ENCODE data around the gene GSG1L.

GSG1L gene

DNA sequence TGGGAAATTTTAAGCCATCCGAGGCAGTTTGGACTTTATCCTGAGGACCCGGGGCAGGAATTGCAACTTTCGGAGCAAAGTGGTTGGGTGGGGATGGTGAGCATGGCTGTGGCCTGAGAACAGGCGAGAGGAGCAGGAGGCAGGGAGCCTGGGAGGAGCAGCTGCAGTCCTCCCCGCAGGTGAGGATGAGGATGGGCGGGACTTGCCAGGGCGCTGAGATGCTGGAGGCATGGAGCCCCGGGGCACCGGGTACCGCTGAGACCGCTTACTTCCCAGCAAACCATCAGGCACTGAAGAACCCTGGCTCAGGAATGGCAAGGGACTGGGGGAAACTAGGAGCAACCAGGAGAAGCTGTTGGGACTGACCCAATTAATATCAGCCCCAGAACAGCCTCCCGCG lies 210.8 kb downstream of the GSG1L start:
- no peak for DNase-seq (ENCODE audit: low spot score)

DNA sequence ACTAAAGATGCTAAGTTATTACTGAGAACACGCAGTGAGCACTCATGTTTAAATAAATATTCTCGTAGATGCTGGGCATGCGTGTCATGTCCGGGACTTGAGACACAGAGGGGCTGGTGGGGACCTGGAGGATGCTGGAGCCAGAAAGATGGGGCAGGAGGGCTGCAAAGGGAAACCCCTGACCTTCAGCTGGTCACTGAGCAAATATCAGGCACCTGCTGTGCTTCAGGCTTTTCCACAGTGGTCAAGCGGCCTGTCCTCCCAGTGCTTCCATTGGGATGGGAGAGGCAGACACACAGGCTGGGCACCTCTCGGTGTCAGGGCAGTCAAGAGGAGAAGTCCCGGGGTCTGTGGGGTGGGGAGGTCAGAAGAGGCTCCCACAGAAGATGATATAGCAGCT lies 211.4 kb downstream of the GSG1L start:
- DNase-seq (ENCODE audit: low spot score): no peak

DNA sequence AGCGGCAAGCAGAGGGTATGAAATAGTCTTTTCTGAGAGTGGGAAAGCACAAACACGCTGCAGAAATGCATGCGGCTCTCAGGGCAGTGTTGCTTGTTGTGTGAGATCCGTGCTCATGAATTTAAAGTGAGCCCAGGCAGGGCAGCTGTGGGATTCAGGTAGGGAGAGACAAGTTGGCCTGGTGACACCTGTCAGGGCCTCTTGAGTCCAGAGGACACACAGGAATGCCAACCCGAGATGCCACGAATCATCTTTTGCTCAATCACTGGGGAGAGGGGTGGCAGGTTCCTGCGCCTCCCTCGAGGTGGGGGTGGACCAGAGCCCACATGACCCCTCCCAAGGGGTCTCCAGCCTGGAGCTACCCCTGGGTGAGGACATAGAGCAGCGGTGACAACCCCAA lies 211.9 kb downstream of the GSG1L start:
- no peak for DNase-seq (ENCODE audit: low spot score)

DNA sequence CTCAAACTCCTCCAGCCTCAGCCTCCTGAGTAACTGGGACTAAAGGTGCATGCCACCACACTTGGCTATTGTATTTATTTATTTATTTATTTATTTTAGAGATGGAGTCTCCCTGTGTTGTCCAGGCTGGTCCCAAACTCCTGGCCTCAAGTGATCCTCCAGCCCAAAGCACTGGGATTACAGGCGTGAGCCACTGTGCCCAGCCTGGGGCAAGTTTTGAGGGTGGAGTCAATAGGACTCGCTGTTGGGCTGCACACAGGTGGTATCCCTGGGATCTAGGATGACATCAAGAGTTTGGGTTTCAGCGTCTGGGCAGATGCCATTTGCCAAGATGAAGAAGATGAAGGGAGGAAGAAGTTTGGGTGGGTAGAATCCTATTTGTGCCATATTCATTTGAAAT lies 213.9 kb downstream of the GSG1L start:
- no peak for DNase-seq (ENCODE audit: low spot score)

DNA sequence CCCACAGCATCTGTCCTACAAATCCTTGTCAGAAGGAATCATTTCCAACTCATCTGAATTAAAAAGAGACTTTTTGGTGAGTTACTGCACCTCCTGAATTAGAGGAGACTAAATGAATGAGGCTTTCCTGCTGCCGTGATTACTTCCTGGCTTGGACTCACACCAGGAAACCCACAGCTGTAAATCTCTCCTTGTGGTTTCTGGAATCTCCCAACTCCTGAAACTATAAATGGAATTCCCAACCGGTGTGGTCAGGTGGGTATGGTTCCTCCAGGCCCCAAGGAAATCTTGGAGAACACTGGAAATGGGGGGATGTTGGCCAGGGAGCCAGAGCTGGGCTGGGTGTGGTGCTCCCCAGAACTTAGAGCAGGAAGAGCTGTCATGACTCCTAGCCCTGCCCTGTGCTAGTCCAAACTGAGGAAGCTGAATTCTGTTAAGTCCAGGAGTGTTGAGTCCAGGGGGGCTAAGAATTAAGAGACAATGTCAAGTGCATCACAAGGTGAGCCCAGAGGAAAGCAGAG lies 216.4 kb downstream of the GSG1L start:
- no peak for DNase-seq (ENCODE audit: low spot score)

DNA sequence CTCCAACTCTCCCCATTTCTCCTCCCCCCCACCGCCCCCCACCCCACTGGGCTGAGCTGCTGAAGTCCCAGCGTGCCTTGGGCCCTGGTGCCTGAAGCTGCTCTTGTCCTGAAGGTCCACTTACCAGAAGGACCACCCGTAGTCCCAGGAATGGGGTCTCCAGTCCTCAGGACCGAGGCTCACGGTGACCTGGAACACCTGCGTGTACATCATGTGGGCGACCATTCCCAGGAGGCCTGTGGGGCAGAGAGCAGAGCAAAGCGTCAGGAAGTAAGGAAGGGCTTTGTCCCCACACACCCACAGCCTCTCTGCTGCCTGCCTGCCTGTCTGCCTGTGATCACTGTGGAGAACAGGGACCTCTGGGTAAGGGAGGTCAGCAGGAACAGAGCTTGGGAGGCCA lies 218.7 kb downstream of the GSG1L start:
- no peak for DNase-seq (ENCODE audit: low spot score)

DNA sequence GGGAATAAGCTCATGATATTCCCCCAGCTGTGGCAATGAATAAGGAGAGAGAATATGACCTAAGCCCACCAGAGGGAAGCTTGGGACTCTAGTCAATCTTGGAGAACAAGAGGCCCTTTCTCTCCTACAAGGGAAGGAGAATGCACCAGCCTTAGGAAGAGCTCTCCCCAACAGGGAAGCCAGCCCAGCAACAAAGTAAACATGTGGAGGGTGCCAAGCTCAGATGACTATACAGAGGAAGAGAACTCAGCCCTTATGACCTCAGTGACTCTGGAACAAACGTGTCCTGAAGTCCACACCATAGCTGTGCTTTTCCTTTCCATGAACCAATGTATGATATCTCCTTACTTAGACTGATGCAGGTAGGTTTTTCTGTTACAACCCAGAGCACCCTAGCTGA lies 219.7 kb downstream of the GSG1L start:
- DNase-seq (ENCODE audit: low spot score): no peak

DNA sequence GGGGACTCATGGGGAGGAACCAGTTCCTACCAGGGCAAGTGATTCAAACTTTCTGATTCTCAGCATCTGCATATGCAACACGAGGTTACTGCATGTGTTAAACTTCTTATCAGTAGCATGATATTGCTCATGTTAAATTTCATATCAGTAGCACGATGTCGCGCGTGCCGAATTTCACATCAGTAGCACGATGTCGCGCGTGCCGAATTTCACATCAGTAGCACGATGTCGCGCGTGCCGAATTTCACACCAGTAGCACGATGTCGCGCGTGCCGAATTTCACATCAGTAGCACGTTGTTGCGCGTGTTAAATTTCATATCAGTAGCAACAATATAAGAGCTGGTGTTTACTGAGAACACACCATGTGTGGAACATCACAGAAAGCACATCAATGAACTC lies 221.6 kb downstream of the GSG1L start:
- no peak for DNase-seq (ENCODE audit: low spot score)

DNA sequence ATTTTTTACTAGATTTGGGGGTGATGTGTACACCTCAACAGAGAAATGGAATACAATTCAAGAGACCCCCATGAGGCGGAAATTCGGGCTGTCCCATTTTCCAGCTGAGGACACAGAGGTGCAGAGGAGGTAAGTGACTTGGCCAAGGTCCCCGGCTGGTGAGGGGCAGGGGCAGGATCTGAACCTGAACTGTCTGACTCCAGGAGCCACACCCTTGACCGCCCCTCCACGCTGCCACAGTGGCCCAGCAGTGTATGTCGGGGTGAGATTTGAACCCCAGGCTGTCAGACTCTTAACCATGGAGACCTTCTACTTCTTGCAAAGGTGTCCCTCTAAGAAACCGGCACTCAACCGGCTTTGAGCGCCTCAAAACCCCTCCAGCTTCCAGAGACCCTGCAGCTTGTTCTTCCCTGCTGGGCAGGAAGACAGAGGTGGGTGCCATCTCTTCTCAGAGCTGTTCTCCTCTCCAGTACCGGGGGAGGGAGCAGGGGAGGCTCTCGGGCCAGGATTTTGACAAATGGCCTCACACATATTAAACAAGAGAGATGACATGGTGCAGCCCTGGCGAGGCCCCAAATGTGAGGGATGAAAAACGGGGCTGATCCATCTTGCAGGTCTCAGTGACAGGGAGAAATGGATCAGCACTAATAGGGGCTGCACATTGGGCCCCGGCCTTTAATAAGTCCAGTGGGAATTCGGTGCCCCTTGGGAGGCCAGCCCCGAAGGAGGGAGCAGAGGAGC lies 222.3 kb downstream of the GSG1L start:
- no peak for DNase-seq (ENCODE audit: low spot score)

DNA sequence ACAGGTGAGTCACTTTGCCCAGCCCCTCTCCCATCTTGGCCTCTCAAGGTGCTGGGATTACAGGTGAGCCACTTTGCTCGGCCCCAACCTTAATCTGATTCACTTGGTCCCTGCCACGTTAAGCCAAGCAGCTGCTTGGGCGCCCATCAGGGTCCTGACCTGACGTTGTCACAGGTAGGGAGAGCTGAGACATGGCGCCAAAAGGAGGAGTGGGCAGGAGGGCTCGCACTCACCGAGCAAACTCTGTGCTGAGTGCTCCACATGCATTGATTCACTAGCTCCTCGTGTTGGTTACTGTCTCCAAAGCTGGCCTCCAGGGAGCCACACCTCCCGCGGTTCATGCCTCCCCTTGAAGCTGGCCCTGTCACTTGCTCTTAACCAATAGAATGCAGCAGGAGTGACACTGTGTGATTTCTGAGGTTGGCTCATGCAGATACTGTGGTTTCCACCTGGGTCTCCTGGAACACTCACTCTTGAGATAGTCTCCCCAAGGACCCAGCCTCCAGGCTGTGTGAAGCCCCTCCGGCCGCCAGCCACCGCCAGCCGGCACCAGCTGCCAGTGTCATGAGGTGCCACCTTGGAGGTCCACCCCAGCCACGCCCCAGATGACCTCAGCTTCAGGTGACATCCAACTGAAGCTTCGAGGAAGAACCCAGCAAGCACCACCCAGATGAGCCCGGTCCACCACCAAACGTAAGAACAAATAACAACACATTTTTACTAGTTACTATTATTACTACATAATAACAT lies 223.0 kb downstream of the GSG1L start:
- no peak for DNase-seq (ENCODE audit: low spot score)

DNA sequence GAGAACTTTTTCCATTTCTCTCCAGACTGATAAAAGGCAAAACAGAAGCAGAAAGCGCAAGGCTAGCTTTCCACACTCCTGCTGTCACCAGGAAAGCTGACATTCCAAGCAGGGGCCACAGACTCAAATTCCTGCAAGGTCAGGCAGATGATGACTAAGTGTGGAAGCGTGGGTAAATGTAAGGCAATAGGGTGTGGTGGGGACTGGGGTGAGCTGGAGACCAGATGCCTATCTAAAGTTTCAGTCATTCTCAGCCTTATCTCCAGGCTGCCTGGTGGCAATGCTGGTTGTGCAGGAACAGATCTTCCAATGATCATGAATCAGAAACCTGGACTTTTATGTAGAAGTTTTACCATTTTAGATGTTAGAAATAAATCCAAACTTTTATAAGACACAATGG lies 224.1 kb downstream of the GSG1L start:
- DNase-seq (ENCODE audit: low spot score): no peak

DNA sequence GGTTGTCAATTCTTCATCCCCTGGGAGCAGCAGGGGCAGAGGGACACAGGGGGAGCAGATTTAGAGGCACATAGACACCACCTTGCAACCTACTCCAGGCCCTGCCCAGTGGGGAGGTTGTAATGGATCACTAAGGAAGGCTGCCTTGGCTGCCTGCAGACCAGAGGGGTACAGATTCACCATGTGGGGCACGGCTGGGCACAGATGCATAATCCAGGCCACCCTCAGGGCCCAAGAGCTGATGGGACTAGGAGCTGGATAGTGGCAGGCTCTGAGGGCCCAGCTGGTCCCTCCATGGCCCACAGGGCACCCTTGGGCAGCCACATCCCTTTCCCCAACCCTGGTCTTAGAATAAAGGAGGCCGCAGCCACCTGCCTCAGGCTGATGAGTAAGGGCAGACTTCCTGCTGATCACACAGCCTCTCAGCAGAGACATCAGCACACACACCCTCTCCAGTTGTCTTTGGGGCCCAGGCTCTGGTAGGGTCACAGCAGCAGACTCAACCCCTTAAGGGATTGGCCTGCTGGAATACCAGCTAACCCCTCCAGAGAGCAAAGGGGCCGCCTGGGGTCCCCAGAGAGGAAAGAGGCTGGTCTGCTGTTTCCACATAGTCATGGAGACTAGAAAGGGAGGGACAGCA lies 224.9 kb downstream of the GSG1L start:
- no peak for DNase-seq (ENCODE audit: low spot score)

DNA sequence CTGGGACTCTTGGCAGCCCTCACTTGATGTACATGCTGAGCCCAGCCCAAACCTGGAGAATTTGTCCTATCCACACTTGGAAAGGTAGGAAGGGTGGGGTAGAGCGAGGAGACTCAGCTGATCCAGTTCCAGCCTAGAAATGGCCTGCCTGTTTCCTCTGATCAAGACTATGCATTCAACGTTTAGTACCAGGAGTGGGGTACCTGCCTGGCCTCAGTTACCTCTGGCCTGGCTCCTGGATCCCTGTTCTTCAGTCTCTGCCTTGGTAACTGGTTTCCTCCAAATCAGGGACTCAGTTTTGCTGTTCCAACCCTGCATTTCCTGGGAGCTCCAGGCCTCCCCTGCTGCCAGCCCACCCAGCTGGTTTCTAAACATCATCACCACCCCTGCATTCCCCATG lies 233.5 kb downstream of the GSG1L start:
- no peak for DNase-seq (ENCODE audit: low spot score)

DNA sequence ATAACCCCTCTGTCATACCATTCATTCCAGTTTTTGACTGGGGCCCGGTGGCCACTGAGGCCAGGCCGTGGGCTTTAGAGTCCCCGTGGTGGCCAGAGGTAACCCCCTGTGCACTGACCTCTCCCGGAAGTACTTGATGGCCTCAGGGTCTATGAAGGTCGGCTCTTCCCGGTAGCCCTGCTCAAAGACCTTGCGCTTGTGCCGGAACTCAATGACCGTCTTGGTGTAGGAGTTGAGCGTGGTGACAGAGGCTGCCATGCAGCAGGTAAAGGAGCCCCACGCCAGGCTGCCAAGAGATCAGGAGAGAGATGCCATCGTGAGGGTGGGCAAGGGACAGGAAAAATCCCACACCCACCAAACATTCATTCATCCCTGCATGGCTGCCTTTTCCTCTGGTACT lies 234.8 kb downstream of the GSG1L start:
- no peak for DNase-seq (ENCODE audit: low spot score)

DNA sequence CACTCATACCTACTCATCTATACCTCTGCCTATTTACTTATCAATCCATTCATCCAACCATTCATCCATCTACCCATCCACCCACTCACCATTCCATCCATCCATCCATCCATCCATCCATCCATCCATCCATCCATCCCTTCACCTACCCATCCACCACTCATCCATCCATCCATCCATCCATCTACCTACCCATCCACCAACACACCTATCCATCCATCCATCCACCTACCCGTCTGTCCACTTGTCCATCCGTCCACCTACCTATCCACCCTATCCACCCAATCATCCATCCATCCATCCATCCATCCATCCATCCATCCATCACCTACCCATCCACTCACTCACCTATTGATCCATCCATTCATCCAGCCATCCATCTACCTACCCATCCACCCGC lies 235.7 kb downstream of the GSG1L start:
- no peak for DNase-seq (ENCODE audit: low spot score)

DNA sequence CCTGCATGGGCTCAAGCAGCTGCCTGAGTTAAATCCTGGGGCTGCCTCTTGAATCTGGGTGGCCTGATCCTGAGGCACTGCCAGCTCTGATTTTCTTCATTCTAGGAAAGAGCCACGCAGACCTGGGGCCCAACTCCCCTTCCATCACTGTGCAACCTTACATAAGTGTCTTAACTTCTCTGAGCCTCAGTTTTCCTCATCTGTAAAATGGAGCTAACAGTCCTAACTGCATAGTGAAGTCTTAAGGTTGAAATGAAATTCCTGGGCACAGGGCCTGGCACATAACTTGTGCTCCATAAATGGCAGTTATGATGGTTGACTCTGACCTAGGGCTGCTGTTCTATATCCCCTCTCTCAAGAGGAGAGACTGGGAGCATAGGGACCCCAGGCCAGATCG lies 236.6 kb downstream of the GSG1L start:
- DNase-seq (ENCODE audit: low spot score): no peak

DNA sequence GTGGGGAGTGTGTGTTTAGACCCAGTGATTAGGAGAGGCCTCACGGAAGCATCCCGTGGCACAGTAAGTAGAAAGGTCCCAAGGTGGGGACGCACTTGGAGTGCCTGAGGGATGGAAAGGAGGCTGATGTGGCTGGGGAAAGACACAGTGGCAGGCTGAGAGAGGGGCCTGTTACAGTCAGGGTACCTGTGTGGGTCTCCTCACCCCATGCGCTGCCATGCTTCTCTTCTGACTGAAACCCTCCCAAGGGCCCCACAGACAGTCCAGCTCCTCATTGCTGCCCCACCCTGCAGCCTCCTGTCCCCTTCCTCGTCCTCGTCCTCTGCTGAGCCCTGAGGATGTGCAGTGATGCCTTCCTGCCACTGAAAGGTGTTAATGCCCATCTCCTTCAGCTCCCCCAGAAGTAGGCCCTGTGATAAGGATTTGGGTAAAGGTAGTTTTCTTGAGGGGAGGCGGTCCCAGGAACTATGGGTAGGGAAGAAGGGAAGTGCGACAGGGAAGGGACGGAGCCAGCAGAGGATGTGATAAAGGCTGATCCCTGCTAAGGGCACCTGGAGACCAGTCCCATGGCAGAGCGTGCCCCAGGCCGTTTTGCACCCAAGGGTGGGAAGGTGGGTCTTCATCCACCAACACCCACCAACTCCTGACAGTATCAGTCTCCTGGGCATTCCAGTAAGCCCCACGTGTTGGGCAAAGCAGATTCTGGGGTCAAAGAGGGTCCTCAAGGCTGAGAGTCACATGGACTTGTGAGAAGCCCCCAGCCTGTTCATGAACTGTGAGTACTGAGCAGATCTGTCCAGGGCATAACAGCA lies 237.2 kb downstream of the GSG1L start:
- no peak for DNase-seq (ENCODE audit: low spot score)

DNA sequence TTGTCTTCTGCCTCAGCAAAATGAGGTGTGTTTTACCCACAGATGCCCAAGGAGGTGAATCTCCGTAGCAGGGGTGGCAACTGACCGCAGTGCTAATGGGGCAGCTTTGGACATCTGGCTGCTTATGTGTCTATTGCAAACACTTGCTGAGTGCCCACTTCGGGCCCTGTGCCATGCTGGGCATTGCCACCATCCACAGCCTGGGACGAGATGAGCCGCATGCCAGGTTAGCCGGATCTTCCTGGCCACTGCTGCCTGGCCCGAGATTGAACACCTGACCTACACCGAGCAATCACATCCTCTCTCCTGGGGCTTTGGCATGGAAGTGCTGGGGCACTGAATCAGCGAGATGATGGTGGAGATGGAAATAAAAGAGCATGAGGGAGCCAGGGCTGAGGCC lies 238.7 kb downstream of the GSG1L start:
- DNase-seq (ENCODE audit: low spot score): no peak

DNA sequence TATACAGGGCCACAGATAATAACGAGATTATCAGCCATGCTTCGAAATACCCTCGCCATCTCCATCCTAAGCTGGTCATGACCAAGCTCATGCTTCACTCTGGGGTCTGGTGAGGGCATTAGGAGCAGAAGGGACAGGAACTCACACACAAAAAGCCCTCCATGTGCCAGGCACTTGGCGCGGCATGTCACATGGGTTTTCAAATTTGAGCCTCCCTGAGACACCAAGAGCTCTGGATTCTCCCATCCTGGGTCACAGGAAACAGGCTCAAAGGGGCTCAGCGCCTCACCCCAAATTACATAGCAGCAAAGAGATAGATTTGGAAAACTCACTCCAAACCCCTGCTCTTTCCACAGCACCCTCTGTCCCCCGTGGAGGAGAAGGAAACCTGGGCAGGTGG lies 239.5 kb downstream of the GSG1L start:
- no peak for DNase-seq (ENCODE audit: low spot score)

DNA sequence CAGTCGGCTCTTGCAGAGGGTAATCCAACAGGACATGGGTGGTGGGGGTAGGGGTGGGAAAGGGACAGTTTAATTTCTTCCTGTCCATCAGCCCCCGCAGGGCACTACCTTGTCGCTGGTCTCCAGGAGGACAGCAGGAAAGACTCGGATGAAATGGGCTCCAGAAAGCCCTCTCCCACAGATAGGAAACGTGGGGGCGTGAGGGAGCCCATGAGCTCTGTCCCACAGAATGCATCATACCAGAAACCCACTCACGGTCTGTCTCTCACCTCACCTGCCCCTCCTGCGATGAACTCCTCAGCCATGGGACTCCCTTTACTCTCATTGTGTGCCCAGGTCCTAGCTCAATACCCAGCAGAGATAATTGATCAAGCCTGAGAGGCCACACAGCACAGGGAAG lies 240.1 kb downstream of the GSG1L start:
- no peak for DNase-seq (ENCODE audit: low spot score)

DNA sequence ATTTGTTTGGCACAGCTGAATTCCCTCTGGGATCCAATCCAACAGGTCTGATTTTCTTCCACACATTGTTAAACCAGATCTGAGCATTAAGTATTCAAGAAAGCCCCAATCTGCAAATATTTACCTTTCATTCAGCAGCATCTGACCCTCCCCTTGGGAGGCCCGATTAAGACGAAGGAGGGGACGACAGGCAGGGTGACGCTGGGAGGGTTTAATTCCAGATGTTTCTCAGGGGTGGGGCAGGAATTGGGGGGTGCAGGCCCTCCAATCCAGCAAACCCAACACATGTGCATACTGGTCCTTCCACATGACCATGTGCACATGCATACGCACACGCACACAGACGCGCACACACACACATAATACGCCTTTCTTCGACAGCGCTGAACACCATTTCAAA lies 240.5 kb downstream of the GSG1L start:
- DNase-seq (ENCODE audit: low spot score): no peak

DNA sequence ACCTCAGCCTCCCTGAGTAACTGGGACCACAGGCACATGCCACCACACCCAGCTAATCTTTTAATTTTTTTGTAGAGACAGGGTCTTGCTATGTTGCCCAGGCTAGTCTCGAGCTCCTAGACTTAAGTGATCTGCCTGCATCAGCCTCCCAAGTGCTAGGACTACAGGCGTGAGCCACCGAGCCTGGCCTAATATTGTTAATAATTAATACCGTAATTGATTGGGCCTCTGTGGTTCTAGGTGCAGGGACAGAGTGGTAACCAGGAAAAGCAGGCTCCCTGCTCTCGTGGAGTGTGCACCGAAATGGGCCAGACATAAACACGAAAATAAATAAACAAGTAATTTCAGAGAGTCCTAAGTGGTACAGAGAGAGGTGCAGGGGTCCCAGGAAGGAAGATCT lies 241.0 kb downstream of the GSG1L start:
- no peak for DNase-seq (ENCODE audit: low spot score)
